GM23338 (cell line): ENCODE data around the gene ABCA13. TPM values are rescaled to one million over a fixed set of nuclear protein-coding genes. Genes with fewer than 3 reads are reported as not detected.

Experiments used
- ATAC-seq: fragments of 200-7000 bp; cut with Tn5 transposase; 3 replicates; pipeline ENCODE4 v1.9.1; 2020
- DNase-seq: peaks from one replicate; pipeline ENCODE4 v3.0.0-alpha.2; 2015; ENCODE audit warnings: low spot score
- H2AFZ ChIP-seq: fragments of 200-600 bp; sonication (generic); 2 replicates; pipeline ENCODE4 v1.8.0; 2016; ENCODE audit warnings: antibody characterized with exemption, mild to moderate bottlenecking, moderate library complexity
- H3F3A ChIP-seq: fragments of 200-600 bp; sonication (generic); replicated peaks from 2 replicates; pipeline ENCODE4 v1.8.0; 2017; ENCODE audit warnings: antibody characterized with exemption, mixed run types, low read depth
- H3K27ac ChIP-seq: fragments of 200-600 bp; sonication (generic); 2 replicates; pipeline ENCODE4 v1.6.1; 2016; ENCODE audit warnings: low read depth
- H3K27me3 ChIP-seq: fragments of 200-600 bp; sonication (generic); 2 replicates; pipeline ENCODE4 v1.8.0; 2016; ENCODE audit warnings: mild to moderate bottlenecking, mixed run types, moderate library complexity; ENCODE audit not compliant: insufficient read depth
- H3K36me3 ChIP-seq: fragments of 200-600 bp; sonication (generic); 2 replicates; pipeline ENCODE4 v1.8.0; 2016; ENCODE audit warnings: mild to moderate bottlenecking; ENCODE audit not compliant: insufficient read depth
- H3K4me1 ChIP-seq: fragments of 200-600 bp; sonication (generic); 2 replicates; pipeline ENCODE4 v1.8.0; 2016; ENCODE audit warnings: mild to moderate bottlenecking, moderate library complexity; ENCODE audit not compliant: insufficient read depth
- H3K4me2 ChIP-seq: fragments of 200-600 bp; sonication (generic); 2 replicates; pipeline ENCODE4 v1.7.1; 2017; ENCODE audit warnings: mixed run types
- H3K4me3 ChIP-seq: fragments of 200-600 bp; sonication (generic); 2 replicates; pipeline ENCODE4 v1.6.1; 2016; ENCODE audit warnings: mixed run types
- H3K79me2 ChIP-seq: fragments of 200-600 bp; sonication (generic); replicated peaks from 2 replicates; pipeline ENCODE4 v1.8.0; 2017; ENCODE audit warnings: mild to moderate bottlenecking; ENCODE audit not compliant: insufficient read depth
- H3K9me2 ChIP-seq: fragments of 200-600 bp; sonication (generic); 2 replicates; pipeline ENCODE4 v1.8.0; 2017; ENCODE audit not compliant: insufficient read depth
- H4K20me1 ChIP-seq: fragments of 200-600 bp; sonication (generic); replicated peaks from 2 replicates; pipeline ENCODE4 v1.8.0; 2017; ENCODE audit warnings: mild to moderate bottlenecking; ENCODE audit not compliant: insufficient read depth
- H3K27ac Mint-ChIP-seq: 2 replicates; pipeline ENCODE4 v1.8.0; 2020; ENCODE audit warnings: inconsistent platforms, mild to moderate bottlenecking, moderate library complexity, mixed read lengths
- H3K27me3 Mint-ChIP-seq: 3 replicates; pipeline ENCODE4 v1.8.0; 2022; ENCODE audit warnings: low read depth, mild to moderate bottlenecking, moderate library complexity, mixed read lengths, inconsistent platforms; ENCODE audit not compliant: insufficient read depth, poor library complexity
- H3K36me3 Mint-ChIP-seq: 3 replicates; pipeline ENCODE4 v1.8.0; 2021; ENCODE audit warnings: low read depth, mild to moderate bottlenecking, inconsistent platforms, moderate library complexity, mixed read lengths
- H3K4me1 Mint-ChIP-seq: 3 replicates; pipeline ENCODE4 v1.8.0; 2020; ENCODE audit warnings: mild to moderate bottlenecking, inconsistent platforms, mixed read lengths
- H3K4me3 Mint-ChIP-seq: 3 replicates; pipeline ENCODE4 v1.8.0; 2021; ENCODE audit warnings: moderate library complexity, mild to moderate bottlenecking, inconsistent platforms, mixed read lengths
- H3K9me3 Mint-ChIP-seq: 3 replicates; pipeline ENCODE4 v1.8.0; 2020; ENCODE audit warnings: moderate library complexity, mild to moderate bottlenecking, inconsistent platforms, mixed read lengths
- CTCF ChIP-seq, 2 experiments: fragments of 200-600 bp in 1 of 2; sonication (generic) in 1 of 2; conservative IDR thresholded peaks; 2 replicates each; pipeline versions ENCODE4 v1.5.1 to v1.6.1; 2016 to 2017; ENCODE audit warnings: antibody characterized with exemption in 2 of 2, low read depth in 2 of 2, mild to moderate bottlenecking in 2 of 2, moderate library complexity in 1 of 2
- EZH2 ChIP-seq: fragments of 200-600 bp; sonication (generic); IDR thresholded peaks from one replicate; pipeline ENCODE4 v1.8.0; 2017; ENCODE audit warnings: antibody characterized with exemption, mild to moderate bottlenecking, low read depth; ENCODE audit not compliant: unreplicated experiment
- EZH2phosphoT487 ChIP-seq: fragments of 200-600 bp; sonication (generic); IDR thresholded peaks from one replicate; pipeline ENCODE4 v1.8.1; 2018; ENCODE audit warnings: antibody characterized with exemption; ENCODE audit not compliant: unreplicated experiment
- JUNB ChIP-seq: IDR thresholded peaks from one replicate; pipeline ENCODE4 v1.6.1; 2016; ENCODE audit warnings: antibody characterized with exemption; ENCODE audit not compliant: unreplicated experiment
- POLR2AphosphoS5 ChIP-seq: IDR thresholded peaks from 2 replicates; pipeline ENCODE4 v1.6.1; 2016; ENCODE audit warnings: antibody characterized with exemption, low read depth
- REST ChIP-seq: IDR thresholded peaks from one replicate; pipeline ENCODE4 v1.6.1; 2018; ENCODE audit warnings: antibody characterized with exemption; ENCODE audit not compliant: unreplicated experiment
- STAT1 ChIP-seq: IDR thresholded peaks from one replicate; pipeline ENCODE4 v1.6.1; 2016; ENCODE audit warnings: antibody characterized with exemption; ENCODE audit not compliant: unreplicated experiment
- ZNF114 ChIP-seq: fragments of 250-450 bp; sonication (Bioruptor Pico); IDR thresholded peaks from 2 replicates; pipeline ENCODE4 v1.5.0; 2020; ENCODE audit warnings: mild to moderate bottlenecking, moderate library complexity
- ZNF331 ChIP-seq: fragments of 250-450 bp; sonication (Bioruptor Pico); IDR thresholded peaks from 2 replicates; pipeline ENCODE4 v1.5.0; 2020; ENCODE audit warnings: low read depth, mild to moderate bottlenecking, moderate library complexity
- ZNF462 ChIP-seq: fragments of 250-450 bp; sonication (Bioruptor Pico); IDR thresholded peaks from 2 replicates; pipeline ENCODE4 v1.5.0; 2020; ENCODE audit warnings: mild to moderate bottlenecking, moderate library complexity
- polyA plus RNA-seq: library from polyadenylated mRNA; unstranded; fragments of >200 nt; fragmentation: Nextera tagmentation; extraction: Ambion mirVana; gene quantifications from 2 replicates; pipeline ENCODE4 v1.2.1, GENCODE V29; 2016
- total RNA-seq: library from RNA; depleted of rRNA; stranded (reverse); fragments of >200 nt; shearing (Covaris generic); gene quantifications from 2 replicates; pipeline ENCODE4 v1.2.3, GENCODE V29; 2014

ABCA13 gene
- total and polyA plus RNA-seq, 2 experiments from 2014 or later = 0.21 TPM; not detected in 1

- no peaks in the 10 kb centered on the region for H3K36me3 Mint-ChIP-seq
- Histone ChIP-seq H3K27ac (no peak overlapping the region), H3K4me1 (no peaks in the 10 kb centered on the region), H3K4me3 (no peak overlapping the region), H2AFZ (no peak overlapping the region), H3K79me2 (no peaks in the 10 kb centered on the region), H3K27me3 (no peaks in the 10 kb centered on the region), H3F3A (no peaks in the 10 kb centered on the region), H3K4me2 (no peak overlapping the region), H4K20me1 (no peaks in the 10 kb centered on the region), H3K9me2 (0 out of 2 replicates have a peak, but pooled peaks cover 2% of the 10 kb centered on the region), H3K36me3 (no peaks in the 10 kb centered on the region)
- H3K4me3 Mint-ChIP-seq = no peak overlapping the region
- no peaks in the 10 kb centered on the region for H3K4me1 Mint-ChIP-seq
- H3K9me3 Mint-ChIP-seq = no peaks in the 10 kb centered on the region; the same call in 2 of the 3 replicates
- DNase-seq = no peak
- no peak overlapping the region for H3K27ac Mint-ChIP-seq
- no peak for TF ChIP-seq EZH2phosphoT487
- TF ChIP-seq CTCF (conservative IDR thresholded peaks at IDR 0.05; ENCODE audit: low read depth in 2 of 2) = no peak
- TF ChIP-seq ZNF462 (CRISPR knock-in tag) = no peak
- no peak for TF ChIP-seq EZH2
- TF ChIP-seq ZNF331 (CRISPR knock-in tag) = no peak
- no peak for TF ChIP-seq JUNB
- no peak for TF ChIP-seq ZNF114 (CRISPR knock-in tag)
- no peak for TF ChIP-seq STAT1
- no peak for TF ChIP-seq POLR2AphosphoS5
- TF ChIP-seq REST = no peak
- peaks cover 2% of the 10 kb centered on the region for H3K27me3 Mint-ChIP-seq
- no peak for ATAC-seq
Measured at GRCh38 chr7:48634116-48634632, 462.9 kb downstream of the ABCA13 start.
